Liver (tissue), 9 donors: Measurements from ENCODE around the gene PET100. TPM values are rescaled to one million over a fixed set of nuclear protein-coding genes. Genes with fewer than 3 reads are reported as not detected.

Source experiments
- DNase-seq: peaks from one replicate; pipeline ENCODE4 v3.0.0-alpha.2; 2017; ENCODE audit warnings: low spot score
- H3K27ac ChIP-seq, 2 donors: one replicate each; pipeline ENCODE4 v1.7.0; 2013; ENCODE audit warnings: inconsistent platforms in 2 of 2, low read length in 2 of 2, control low read depth in 1 of 2, low read depth in 1 of 2, mild to moderate bottlenecking in 1 of 2
- H3K27me3 ChIP-seq, 4 donors: one replicate each; pipeline versions ENCODE4 v1.6.1 to v1.7.0; 2013; ENCODE audit warnings: low read length in 3 of 4, inconsistent platforms in 1 of 4, mild to moderate bottlenecking in 1 of 4, moderate library complexity in 1 of 4; ENCODE audit not compliant: control insufficient read depth in 4 of 4, insufficient read depth in 4 of 4
- H3K36me3 ChIP-seq, 4 donors: one replicate each; pipeline versions ENCODE4 v1.6.1 to v1.7.0; 2013; ENCODE audit warnings: low read length in 3 of 4, mild to moderate bottlenecking in 3 of 4, low read depth in 1 of 4, moderate library complexity in 1 of 4; ENCODE audit not compliant: control insufficient read depth in 4 of 4, insufficient read depth in 3 of 4
- H3K4me1 ChIP-seq, 4 donors: one replicate each; pipeline versions ENCODE4 v1.6.1 to v1.7.0; 2013; ENCODE audit warnings: low read length in 3 of 4, mild to moderate bottlenecking in 3 of 4, moderate library complexity in 1 of 4; ENCODE audit not compliant: control insufficient read depth in 4 of 4, insufficient read depth in 4 of 4
- H3K4me3 ChIP-seq, 3 donors: one replicate each; pipeline versions ENCODE4 v1.6.1 to v1.7.0; 2013; ENCODE audit warnings: low read length in 3 of 3, control low read depth in 1 of 3, low read depth in 1 of 3, mild to moderate bottlenecking in 1 of 3
- H3K9ac ChIP-seq, 2 donors: one replicate each; pipeline ENCODE4 v1.7.0; 2013; ENCODE audit warnings: low read length in 2 of 2, mild to moderate bottlenecking in 2 of 2, moderate library complexity in 2 of 2, control low read depth in 1 of 2, low read depth in 1 of 2
- H3K9me3 ChIP-seq, 4 donors: one replicate each; pipeline versions ENCODE4 v1.6.1 to v1.7.0; 2013; ENCODE audit warnings: low read length in 3 of 4; ENCODE audit not compliant: control insufficient read depth in 4 of 4
- ATF3 ChIP-seq: IDR thresholded peaks from 2 replicates; pipeline ENCODE4 v1.6.1; 2016; ENCODE audit warnings: antibody characterized with exemption
- EGR1 ChIP-seq, 2 donors: IDR thresholded peaks; 2 replicates each; pipeline ENCODE4 v1.6.1; 2016 to 2018; ENCODE audit warnings: antibody characterized with exemption in 2 of 2, low read depth in 2 of 2
- FOXA1 ChIP-seq: IDR thresholded peaks from 2 replicates; pipeline ENCODE4 v1.6.1; 2016; ENCODE audit warnings: antibody characterized with exemption
- FOXA2 ChIP-seq: IDR thresholded peaks from 2 replicates; pipeline ENCODE4 v1.6.1; 2016; ENCODE audit warnings: antibody characterized with exemption
- GABPA ChIP-seq, 2 donors: IDR thresholded peaks in 1 of 2; conservative IDR thresholded peaks in 1 of 2; 2 replicates each; pipeline ENCODE4 v1.6.1; 2016; ENCODE audit warnings: antibody characterized with exemption in 2 of 2, mild to moderate bottlenecking in 1 of 2, moderate library complexity in 1 of 2
- HNF4A ChIP-seq, 2 donors: conservative IDR thresholded peaks; 2 replicates each; pipeline ENCODE4 v1.6.1; 2016; ENCODE audit warnings: antibody characterized with exemption in 2 of 2, mild to moderate bottlenecking in 2 of 2
- HNF4G ChIP-seq: IDR thresholded peaks from 2 replicates; pipeline ENCODE4 v1.6.1; 2016; ENCODE audit warnings: antibody characterized with exemption
- JUND ChIP-seq, 2 donors: IDR thresholded peaks; 2 replicates each; pipeline ENCODE4 v1.6.1; 2016; ENCODE audit warnings: antibody characterized with exemption in 2 of 2
- MAX ChIP-seq: IDR thresholded peaks from 2 replicates; pipeline ENCODE4 v1.6.1; 2016; ENCODE audit warnings: antibody characterized with exemption
- NR2F2 ChIP-seq: IDR thresholded peaks from 2 replicates; pipeline ENCODE4 v1.6.1; 2016; ENCODE audit warnings: antibody characterized with exemption
- RAD21 ChIP-seq, 2 donors: IDR thresholded peaks; 2 replicates each; pipeline ENCODE4 v1.6.1; 2016; ENCODE audit warnings: antibody characterized with exemption in 2 of 2, mild to moderate bottlenecking in 2 of 2
- REST ChIP-seq: IDR thresholded peaks from 2 replicates; pipeline ENCODE4 v1.6.1; 2016; ENCODE audit warnings: antibody characterized with exemption, mild to moderate bottlenecking
- RXRA ChIP-seq, 2 donors: IDR thresholded peaks; 2 replicates each; pipeline ENCODE4 v1.6.1; 2017 to 2018; ENCODE audit warnings: antibody characterized with exemption in 2 of 2, mild to moderate bottlenecking in 1 of 2
- SP1 ChIP-seq: IDR thresholded peaks from 2 replicates; pipeline ENCODE4 v1.6.1; 2018; ENCODE audit warnings: antibody characterized with exemption, mild to moderate bottlenecking
- TAF1 ChIP-seq: conservative IDR thresholded peaks from 2 replicates; pipeline ENCODE4 v1.6.1; 2016; ENCODE audit warnings: antibody characterized with exemption, mild to moderate bottlenecking
- YY1 ChIP-seq: IDR thresholded peaks from 2 replicates; pipeline ENCODE4 v1.6.1; 2016; ENCODE audit warnings: antibody characterized with exemption, mild to moderate bottlenecking
- WGBS: extraction: QIAGEN DNeasy Blood & Tissue Kit; methylation state at CpG from one replicate; pipeline ENCODE4 v1.1.7; 2013; 5-methylcytosine and 5-hydroxymethylcytosine counted together
- polyA plus RNA-seq, 2 donors: library from polyadenylated mRNA; stranded (reverse) in 1 of 2; unstranded in 1 of 2; fragments of 200-250 nt in 1 of 2; fragments of >200 nt in 1 of 2; fragmentation: Nextera tagmentation in 1 of 2; extraction: Ambion mirVana in 1 of 2; gene quantifications; one replicate each; pipeline versions ENCODE4 v1.2.1 to v1.2.3, GENCODE V29; 2013 to 2015
- total RNA-seq, 2 donors: library from RNA; depleted of rRNA; stranded (reverse); fragments of >200 nt; gene quantifications; one replicate each; pipeline ENCODE4 v1.2.3, GENCODE V29; 2014
- TF ChIP-seq, protein P1 (sequence below): IDR thresholded peaks from 2 replicates; pipeline ENCODE4 v1.6.1; 2016; ENCODE audit warnings: antibody characterized with exemption
- TF ChIP-seq, protein P2 (sequence below): fragments of 150-350 bp; IDR thresholded peaks from 2 replicates; pipeline ENCODE4 v1.5.1; 2017; ENCODE audit warnings: improper control_type of control experiment, low read depth, low read length; ENCODE audit not compliant: missing input control
- donor health status: healthy.
- donor health status: healthy.
- donor health status: healthy.
- donor health status: healthy.
- donor health status: healthy.

PET100 gene
- total RNA-seq (10 to 100 TPM in 1 of 2 donors, 1 to 10 TPM in 1; 4.8 to 22.0 TPM), polyA plus RNA-seq (100 to 1,000 TPM in 1 of 2 donors, 10 to 100 TPM in 1; 31.5 to 225 TPM)

DNA sequence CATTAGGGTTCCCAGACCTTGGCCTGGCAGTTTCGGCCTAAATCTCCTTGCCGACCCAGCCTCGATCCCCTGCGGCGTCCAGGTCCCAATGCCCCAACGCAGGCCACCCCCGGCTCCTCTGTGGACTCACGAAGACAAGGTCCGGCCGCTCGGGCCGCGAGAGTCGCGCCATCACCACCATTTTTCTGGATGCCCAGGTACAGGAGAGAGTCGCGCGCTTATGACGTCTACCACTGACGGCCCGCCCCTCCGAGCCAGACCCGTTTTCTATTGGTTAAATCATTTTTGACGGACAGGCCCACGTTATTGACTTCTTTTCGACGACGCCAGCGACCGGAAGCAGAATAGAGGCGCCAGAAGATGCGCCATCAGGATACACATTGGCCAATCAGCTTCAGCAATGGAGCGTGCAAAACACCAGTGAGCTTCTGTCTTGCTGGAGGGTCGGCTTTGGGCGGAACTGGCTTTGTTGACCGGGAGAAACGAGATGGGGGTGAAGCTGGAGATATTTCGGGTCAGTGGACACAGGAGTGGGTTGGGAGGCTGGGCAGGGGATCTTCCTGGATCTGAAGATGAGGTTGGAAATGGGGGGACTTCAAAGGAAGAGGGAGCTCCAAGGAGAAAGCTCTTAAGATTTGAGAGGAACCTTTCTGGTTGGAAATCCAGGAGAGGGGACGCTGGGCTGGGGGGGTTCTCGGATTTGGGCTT is at the start of gene PET100, which contains the start of gene XAB2:
PET100 (plus strand) TSS at position 447 of the 708 bp plus-strand sequence; CDS start at position 488, 41 bp downstream.
XAB2 (minus strand) TSS at position 199 of the 708 bp plus-strand sequence; CDS start at position 181, 18 bp downstream.
- Histone ChIP-seq H3K27ac (peak within 1 kb of the TSS; percentile 47 to 64), H3K27me3 (no peaks in the 10 kb centered on the region), H3K36me3 (peaks cover 5 to 28% (median 7%) of the 10 kb centered on the region in 4 donors), H3K9me3 (no peaks in the 10 kb centered on the region), H3K9ac (peak within 1 kb of the TSS; percentile 89 to 95), H3K4me1 (peaks cover 14 to 36% (median 27%) of the 10 kb centered on the region in 4 donors), H3K4me3 (peak within 1 kb of the TSS; percentile 74 to 99 (median 97))
- peak; percentile 96 for DNase-seq
- TF ChIP-seq SP1 (peak; percentile 99), ATF3 (no peak), RXRA (IDR thresholded peaks at IDR 0.05) (peak in 1 of 2 donors; percentile 24), HNF4G (no peak), RAD21 (IDR thresholded peaks at IDR 0.05) (no peak), NR2F2 (peak; percentile 42), EGR1 (IDR thresholded peaks at IDR 0.05; ENCODE audit: low read depth in 2 of 2) (no peak), FOXA1 (peak; percentile 86), TAF1 (no peak), JUND (IDR thresholded peaks at IDR 0.05) (no peak), GABPA (IDR thresholded peaks at IDR 0.05 in 1 of 2, conservative IDR thresholded peaks at IDR 0.05 in 1 of 2) (peak; percentile 81 to 97), FOXA2 (peak; percentile 86), HNF4A (conservative IDR thresholded peaks at IDR 0.05) (no peak), REST (peak; percentile 24), YY1 (peak; percentile 98), MAX (no peak)
- TF ChIP-seq, protein P1, sequence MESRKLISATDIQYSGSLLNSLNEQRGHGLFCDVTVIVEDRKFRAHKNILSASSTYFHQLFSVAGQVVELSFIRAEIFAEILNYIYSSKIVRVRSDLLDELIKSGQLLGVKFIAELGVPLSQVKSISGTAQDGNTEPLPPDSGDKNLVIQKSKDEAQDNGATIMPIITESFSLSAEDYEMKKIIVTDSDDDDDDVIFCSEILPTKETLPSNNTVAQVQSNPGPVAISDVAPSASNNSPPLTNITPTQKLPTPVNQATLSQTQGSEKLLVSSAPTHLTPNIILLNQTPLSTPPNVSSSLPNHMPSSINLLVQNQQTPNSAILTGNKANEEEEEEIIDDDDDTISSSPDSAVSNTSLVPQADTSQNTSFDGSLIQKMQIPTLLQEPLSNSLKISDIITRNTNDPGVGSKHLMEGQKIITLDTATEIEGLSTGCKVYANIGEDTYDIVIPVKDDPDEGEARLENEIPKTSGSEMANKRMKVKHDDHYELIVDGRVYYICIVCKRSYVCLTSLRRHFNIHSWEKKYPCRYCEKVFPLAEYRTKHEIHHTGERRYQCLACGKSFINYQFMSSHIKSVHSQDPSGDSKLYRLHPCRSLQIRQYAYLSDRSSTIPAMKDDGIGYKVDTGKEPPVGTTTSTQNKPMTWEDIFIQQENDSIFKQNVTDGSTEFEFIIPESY: no peak
- TF ChIP-seq, protein P2, sequence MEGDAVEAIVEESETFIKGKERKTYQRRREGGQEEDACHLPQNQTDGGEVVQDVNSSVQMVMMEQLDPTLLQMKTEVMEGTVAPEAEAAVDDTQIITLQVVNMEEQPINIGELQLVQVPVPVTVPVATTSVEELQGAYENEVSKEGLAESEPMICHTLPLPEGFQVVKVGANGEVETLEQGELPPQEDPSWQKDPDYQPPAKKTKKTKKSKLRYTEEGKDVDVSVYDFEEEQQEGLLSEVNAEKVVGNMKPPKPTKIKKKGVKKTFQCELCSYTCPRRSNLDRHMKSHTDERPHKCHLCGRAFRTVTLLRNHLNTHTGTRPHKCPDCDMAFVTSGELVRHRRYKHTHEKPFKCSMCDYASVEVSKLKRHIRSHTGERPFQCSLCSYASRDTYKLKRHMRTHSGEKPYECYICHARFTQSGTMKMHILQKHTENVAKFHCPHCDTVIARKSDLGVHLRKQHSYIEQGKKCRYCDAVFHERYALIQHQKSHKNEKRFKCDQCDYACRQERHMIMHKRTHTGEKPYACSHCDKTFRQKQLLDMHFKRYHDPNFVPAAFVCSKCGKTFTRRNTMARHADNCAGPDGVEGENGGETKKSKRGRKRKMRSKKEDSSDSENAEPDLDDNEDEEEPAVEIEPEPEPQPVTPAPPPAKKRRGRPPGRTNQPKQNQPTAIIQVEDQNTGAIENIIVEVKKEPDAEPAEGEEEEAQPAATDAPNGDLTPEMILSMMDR: no peak
- under 1% methylated on average over 40 of the region's 40 CpGs for WGBS
